CD4-positive, alpha-beta T cell treated with Interferon gamma for 1 hour (primary cell): Measurements from ENCODE around the gene STAC3.

Source experiments
- DNase-seq: peaks from one replicate; pipeline ENCODE4 v3.0.0-alpha.2; 2020

The STAC3 gene

DNA sequence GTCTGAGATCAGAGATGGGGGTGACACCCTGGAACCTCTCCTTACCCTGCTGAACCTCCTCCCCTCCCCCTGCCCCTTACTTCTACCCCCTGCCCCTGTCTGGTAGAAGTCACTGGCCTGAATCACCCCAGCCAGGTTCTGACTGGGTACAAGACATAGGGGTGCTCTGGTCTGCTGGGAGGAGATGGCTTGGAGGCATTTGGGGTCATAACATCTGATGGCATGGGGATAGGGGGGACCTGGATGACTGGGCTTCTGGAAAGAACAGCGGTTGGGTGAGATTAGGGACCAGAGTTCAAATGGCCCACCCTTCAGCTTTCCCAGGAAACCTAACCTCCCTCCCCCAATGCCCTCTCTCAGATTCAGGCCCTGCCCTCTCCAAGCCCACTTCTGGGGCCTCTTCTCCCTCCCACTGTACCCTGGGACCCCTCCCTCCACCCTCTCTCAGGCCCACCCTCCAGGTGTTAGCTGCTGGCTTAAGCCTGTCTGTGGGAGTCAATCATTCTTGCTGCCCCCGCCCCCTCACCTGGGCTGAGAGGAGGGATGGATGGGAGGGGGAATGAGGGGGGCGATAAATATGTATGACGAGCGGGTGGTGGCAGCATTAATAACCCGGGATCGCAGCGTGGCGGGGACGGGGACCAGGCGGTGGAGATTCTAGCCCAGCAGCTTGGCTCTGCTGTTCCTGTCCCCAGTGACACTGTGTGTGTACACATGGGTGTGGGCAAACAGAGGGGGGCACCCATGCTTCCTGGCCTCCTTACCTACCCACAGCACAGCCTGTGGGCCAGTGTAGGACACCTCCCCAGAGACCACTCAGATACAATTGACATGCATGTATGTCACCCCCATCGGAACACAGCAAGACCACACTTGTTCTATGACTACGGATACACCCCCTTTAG is 28.4 kb downstream of the STAC3 start:
- DNase-seq: no peak

DNA sequence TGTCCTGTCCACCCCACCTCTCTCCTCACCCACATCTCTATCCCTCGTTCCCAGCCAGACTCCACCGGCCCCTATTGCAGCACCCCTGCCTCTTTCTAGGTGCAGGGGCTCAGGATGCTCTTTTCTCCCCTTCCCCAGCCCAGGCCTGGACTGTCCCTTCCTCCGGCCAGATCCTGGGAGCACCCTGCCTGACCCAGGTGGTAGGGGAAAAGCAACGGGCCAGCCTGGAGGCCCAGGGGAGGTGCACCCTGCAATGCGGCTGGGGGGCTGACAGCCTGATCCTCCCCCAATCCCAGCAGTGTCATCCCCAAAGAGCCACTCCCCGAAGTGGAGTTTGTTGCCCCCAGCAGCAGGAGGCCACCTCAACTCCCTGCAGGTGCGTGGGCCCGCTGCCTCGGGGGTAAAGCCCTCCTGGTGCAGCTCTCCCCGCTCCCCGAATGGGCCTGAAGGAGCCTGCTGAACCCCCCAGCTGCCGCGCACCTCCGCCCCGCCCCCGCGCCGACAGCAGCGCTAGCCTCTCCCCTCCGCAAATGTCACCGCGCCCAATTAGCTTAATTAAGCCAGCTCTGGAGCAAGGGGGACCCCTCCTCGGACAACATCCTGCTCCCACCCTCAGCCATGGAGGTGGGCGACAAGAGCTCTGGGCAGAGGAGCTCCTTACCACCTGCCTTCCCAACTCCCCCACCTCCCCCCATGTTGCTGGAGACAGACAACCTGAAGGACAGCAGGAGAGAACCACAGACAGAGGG is 29.6 kb downstream of the STAC3 start:
- DNase-seq: no peak

DNA sequence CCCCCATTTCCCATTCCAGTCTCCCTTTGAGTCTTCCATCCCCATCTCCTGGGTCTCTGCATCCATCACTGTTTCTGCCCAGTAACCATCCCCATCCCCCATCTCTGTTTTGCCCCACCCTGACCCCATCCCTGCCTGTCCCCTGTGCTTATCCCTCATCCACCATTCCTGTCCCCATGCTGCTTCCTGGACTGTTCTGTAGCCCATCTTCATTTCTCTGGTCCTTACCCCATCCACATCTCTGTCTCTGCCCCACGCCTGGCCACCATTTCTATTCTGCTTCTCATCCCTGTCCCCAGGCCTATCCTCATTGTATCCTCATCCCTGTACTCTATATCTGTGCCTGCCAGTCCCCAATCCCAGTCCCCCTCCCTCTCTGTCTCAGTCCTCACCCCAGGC is 30.2 kb downstream of the STAC3 start:
- no peak for DNase-seq

DNA sequence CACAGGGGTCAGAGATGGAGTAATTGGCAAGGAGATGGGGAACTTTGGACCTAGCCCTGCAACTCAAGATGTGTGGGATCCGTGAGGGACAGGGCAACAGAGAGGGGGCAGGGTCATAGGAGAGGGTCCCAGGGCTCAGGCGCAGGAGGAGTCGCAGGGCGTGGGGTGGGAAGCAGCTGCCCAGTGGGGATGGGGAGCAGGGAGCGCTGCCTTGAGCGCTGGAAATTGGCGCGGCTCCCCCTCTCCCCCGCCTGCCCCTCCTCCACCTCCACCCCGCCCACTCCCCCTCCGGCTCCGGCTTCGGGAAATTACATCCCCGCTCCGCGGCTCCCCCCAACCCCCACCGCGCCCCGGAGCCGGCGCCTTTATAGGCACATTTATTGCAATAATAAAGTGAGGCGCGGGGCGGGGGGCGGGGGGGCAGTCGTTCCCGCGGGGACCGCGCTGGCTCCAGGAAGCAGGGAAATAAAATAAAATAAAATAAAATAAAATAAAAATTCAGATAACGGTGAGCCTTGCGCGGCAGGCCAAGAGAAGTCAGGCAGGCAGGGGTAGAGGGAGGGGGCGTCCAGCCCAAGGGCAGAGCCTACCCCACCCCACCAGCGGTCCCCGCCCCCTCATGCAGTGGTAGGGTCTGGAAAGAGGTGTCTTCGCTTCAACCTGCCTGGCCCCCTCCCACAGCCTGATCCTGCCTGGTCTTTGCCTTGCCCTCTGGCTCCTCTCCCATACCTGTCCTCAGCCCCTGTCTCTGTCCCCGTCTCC is 30.8 kb downstream of the STAC3 start:
- DNase-seq: no peak

DNA sequence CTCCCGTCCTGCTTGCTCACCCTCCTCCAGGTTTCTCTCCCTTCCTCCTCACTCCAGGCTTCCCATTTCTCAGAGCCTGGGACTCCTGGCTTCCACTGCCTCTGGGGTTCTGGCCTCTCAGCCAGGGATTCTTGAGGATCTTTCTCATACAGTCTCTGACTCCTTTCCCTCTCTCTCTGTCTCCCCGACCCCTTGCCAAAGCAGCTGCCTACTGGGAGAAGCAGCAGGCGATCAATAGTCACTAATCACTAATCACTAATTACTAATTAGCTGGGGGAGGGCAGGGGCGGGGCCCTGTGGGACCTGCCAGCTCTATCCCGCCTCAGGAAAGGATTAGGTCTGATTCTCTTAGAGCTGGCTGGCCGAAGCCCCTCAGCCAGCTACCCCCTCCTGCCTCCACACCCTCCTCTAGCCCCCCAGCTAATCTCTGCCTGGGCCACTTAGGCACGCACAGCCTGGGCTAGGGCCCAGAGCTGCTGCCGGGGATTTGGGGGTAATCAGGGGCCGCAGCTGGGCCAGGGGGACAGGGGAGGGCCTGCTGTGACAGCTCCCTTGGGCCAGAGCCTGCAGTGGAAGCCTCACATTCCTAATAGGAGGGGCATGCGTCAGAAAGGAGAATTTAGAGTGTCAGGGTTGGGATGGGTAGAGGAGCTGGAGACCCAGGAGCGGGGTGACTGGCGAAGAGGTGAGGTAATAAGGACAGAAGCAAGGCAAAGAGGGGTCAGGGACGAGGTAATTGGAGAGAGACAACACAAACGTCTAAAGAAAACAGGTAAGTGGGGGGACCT is 31.6 kb downstream of the STAC3 start:
- DNase-seq: no peak

DNA sequence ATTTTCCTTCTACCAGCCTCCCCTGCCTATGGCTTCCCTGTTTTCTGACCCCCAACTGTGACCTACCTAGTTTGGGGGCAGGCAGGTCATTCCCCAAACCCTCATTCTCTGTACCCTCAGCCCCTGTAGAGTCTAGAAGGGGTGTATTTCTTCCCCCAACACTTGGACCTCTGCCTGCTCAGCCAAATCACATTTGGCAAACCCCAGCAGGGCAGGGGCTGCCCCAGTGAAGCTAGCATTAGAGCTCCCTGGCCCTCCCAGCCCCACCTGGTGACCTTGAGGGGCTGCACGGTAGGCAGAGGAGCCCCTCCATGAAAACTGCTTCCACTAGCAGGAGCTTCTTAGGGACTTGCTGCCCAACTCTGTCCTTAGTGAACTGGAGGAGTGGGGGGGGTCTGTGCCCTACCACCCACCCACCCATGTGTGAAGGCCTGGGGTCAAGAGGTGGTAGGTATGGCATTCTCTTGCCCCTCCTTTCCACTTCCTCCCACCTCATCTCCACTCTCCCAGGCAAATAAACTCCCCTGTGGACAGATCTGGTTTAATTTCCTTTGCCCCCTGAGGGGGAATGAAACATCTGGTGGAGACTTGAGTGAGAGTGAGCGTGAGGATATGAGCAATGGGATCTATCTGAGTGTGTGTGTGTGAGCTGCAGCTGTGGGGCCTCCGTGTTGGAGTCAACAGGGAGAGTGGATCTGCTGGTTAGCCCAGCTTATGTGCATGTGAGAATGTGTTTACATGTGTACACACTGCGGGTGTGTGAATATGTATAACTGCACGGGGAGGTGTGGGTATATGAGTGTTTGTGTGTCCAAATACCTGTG is 32.7 kb downstream of the STAC3 start:
- no peak for DNase-seq

DNA sequence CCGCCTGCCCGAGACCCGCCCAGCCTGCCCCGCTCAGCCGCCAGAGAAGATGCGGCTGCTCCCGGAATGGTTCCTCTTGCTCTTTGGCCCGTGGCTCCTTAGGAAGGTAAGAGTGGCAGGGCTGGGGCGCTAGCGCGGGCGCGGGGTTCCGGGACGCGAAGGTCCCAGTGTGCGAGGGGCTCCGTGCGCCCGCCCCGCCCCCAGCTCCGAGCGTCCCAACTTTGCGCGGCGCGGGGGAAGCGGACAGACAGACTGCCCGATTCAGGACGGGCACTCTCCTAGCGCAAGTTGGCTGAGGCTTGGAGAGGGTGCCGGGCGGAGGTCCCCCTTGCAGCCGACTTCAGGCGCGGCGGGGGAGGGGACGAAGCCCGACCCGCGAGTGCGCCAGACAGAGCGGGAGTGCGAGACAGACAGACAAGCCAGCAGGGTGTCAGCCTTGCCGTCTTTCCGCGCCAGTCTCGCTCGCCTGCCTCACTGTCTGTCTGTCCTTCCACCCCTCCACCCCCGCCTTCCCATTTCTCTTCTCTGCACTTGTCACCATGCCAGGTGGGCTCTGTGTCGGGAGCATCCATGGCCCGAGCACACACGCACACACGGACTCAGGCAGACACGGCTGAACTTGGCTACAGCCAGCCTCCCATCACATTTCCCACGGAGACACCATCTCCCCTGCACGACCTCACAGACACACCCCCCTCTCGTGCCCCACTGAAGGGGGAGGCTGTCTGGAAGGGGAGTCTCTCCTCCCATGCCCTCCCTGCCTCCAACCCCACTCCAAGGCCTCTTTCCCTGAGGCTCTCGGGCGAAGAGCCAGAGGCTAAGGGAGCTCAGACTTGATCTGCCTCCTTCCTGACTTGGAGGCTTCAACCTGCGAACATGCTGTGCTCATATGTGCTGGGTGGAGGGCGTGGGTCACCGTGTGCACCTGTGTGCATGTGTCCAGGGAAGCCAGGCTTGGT is 33.8 kb downstream of the STAC3 start:
- DNase-seq: peak; percentile 36

DNA sequence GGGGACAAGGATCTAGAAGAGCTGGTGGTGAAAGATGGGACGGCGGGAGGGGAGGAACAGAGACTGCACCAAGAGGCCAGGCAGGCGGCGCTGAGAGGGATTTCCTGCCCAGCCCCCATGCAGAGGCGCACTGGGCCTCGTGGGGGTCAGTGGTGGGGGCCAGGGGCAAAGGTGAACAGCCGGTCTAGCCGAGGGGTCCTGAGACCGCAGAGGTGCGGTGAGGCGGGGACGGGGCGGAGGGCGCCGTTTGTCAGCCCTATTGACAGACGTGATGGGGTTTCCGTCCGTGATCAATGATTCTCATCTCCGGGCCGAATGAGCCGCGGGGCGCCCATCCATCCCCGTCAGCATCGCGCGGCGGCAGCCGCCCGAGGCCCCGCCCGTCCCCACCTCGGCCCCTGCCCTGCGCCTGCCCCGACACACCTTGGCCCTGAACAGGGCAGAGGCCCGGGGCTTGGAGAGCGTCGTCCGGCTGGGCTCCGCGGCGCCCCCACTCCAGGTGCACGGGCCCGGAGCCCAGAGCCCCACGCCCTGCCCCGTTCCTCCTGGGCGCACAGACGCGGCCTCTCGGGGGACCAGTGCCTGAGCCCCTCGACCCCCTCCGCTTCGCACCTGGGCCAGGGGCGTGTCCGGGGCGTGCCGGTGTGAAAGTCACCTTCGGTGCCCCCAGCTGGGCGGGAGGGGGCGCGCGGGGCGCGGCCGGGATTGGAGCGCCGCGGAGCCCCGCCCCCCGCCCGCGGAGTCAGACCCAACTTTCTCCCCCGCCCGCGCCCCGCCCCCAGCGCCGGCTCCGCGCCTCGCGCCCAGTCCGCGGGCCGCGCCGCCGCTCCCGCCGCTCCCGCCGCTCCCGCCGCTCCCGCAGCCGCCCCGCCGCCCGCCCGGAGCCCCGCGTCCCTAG is 34.7 kb downstream of the STAC3 start, which contains the start of gene NXPH4:
Gene NXPH4, plus strand, starts transcription at position 781 of the 898 bp plus-strand sequence. CDS start 176 bp downstream, outside the sequence.
- peak; percentile 66 for DNase-seq

DNA sequence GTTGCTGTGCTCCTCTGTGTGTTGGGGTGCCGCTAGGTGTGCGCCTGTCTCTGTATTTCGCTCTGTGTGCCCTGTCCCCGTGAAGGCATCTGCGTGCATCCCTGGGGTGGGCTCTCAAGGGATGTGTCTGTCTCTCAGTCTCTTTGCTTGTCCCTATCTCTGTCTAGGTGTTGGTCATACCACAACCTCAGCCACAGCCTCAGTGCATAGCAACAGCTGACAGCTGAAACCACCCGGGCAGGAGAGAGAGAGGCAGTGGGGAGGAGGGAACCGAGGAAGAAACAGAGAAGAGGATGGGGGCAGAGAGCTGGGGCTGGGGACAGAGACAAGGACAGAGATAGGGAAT is 35.3 kb downstream of the STAC3 start:
- peak; percentile 60 for DNase-seq

DNA sequence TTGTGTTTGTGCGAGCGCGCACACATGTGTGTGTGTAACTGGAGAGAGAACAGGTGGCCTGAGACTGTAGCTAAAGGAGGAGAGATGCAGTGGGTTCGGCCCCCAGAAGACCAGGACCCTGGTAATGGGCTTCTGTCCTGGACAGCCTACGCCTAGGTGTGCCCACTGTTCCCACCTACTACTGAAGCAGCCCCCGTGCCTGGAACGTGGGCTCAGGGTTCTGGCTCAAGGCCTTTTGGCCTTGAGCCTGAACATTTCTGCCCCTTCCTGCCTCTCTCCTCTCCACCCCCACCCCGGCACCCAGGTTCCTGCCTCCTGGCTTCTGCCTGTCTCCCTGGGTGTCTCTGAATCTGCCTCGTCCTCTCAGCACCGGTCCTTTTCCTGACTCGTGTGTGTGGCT is 35.9 kb downstream of the STAC3 start:
- no peak for DNase-seq

DNA sequence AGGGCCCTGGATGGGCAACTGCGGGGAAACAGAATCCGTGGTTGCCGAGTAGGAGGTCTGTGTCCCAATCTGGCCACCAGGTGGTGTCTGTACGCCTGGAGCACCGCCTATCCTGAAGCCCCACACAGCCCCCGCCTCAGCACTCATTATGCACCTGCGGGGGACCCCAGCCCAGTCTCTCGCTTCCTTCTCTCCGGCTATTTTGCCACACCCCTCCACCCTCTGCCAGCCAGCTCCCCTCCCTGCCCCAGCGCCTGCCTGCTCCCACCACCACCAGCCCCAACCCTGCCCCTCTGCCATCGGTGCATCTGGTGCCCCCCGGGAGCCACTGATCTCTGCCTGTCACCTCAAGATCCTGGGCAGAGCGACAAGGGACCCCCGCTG is 36.6 kb downstream of the STAC3 start:
- peak; percentile 65 for DNase-seq

DNA sequence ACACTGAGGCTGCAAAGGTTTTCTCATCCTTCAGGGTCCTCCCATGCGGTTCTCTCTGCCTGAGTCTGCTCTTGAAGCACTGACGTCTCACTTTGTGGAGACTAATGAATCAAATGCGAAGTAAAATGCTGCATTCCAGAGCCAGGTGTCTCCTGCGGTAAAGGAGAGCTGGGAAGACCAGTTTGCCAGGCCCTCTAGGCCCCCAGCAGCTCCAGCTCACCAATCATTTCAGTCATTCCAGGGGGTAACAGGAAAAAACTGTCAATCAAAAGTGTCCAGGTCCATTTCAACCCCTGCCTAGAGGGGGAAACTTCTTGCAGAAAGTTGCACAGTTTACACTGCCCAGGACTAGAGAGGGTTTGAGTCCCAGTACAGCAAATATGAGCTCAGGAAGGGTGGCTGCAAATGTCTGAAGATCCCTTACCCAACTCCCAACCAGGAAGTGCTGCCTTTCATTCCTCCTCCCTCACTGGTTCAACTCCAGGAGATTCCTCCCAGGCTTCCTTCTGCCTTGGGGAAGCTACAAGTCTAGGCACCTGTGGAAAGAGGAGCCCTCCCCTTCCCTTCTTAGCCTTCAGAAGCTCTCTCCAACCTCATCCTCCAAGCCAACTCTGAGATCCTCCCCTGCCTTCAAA is 37.1 kb downstream of the STAC3 start:
- DNase-seq: no peak

DNA sequence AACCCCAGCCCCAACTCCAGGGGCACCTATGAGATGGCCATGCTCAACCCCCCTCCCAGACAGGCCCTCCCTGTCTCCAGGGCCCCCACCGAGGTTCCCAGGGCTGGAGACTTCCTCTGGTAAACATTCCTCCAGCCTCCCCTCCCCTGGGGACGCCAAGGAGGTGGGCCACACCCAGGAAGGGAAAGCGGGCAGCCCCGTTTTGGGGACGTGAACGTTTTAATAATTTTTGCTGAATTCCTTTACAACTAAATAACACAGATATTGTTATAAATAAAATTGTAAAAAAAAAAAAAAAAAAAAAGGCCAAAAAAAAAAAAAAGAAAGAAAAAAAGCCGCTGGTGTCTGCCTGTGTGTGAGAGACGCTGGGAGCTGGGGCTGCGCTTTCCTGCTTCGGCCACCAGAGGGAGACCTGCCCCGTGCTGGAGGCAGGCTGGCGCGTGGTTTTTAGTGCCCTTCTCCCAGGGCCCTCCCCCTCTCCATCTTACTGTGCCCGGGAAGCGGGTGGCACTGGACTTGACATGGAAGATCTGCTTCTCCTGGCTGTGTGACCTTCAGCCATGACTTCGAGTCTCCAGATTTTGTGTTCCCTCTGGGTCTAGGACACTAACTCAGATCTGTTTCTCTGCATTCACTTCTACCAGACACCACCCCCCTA is 37.8 kb downstream of the STAC3 start:
- DNase-seq: peak; percentile 84

DNA sequence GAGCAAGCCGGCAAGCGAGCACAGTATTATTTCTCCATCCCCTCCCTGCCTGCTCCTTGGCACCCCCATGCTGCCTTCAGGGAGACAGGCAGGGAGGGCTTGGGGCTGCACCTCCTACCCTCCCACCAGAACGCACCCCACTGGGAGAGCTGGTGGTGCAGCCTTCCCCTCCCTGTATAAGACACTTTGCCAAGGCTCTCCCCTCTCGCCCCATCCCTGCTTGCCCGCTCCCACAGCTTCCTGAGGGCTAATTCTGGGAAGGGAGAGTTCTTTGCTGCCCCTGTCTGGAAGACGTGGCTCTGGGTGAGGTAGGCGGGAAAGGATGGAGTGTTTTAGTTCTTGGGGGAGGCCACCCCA is 38.3 kb downstream of the STAC3 start:
- no peak for DNase-seq

DNA sequence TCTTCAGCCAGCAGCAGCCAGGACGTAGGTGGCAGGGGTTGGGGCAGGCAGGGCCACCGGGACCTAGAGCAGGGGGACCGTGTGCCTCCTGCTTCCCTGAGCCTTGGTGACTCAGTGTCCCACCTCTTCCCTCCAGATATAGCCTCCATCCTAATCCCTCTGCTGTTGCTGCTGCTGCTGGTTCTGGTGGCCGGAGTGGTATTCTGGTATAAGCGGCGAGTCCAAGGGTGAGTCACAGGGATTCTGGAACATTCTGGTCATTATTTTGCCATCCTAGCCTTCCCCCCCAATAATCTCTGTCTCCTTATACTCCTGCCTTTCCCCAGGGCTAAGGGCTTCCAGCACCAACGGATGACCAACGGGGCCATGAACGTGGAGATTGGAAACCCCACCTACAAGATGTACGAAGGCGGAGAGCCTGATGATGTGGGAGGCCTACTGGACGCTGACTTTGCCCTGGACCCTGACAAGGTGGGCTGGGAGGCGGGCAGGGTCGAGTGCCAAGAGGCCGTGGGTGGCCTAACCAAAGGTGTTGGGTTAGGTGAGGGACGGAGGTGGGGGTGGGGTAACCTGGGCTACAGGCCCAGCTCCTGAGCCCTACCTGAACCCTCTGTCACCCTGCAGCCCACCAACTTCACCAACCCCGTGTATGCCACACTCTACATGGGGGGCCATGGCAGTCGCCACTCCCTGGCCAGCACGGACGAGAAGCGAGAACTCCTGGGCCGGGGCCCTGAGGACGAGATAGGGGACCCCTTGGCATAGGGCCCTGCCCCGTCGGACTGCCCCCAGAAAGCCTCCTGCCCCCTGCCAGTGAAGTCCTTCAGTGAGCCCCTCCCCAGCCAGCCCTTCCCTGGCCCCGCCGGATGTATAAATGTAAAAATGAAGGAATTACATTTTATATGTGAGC is 38.9 kb downstream of the STAC3 start:
- no peak for DNase-seq

DNA sequence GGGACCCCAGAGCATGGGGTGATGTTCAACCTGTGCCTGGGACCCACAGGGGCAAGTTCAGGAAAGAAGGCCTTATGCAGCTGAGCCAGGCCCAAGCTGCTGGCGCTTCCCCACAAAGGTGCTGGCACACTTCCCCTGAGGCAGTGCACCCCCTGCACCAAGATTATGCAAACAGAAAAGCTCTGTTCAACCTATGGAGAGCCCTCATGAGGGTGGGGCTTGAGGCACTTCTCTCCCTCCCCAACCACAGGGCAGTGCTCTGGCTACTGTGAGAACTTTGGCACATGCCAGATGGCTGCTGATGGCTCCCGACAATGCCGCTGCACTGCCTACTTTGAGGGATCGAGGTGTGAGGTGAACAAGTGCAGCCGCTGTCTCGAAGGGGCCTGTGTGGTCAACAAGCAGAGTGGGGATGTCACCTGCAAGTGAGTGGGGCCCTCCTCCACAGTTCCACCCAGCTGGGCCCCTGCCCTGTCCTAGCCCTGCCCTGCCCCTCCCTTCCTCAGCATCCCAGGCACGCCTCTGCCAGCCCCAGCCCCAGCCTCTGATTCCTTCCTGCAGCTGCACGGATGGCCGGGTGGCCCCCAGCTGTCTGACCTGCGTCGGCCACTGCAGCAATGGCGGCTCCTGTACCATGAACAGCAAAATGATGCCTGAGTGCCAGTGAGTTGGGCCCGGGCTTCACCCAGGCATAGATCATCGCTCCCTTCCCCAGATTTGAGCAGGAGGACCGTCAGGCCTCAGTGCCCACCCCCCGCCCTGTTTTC is 39.9 kb downstream of the STAC3 start:
- DNase-seq: no peak
